ENCODE results near the gene PDE4D. TPM values are rescaled to one million over a fixed set of nuclear protein-coding genes. Genes with fewer than 3 reads are reported as not detected.

Gene PDE4D
- total RNA-seq, 1 experiment from 2014 or later: 2.1 TPM

- Histone ChIP-seq H3K56ac (ENCODE audit: insufficient read length, low read depth, low read length) (no peak overlapping the region), H3K9me3 (ENCODE audit: control insufficient read depth, low read depth, low read length) (no peaks in the 10 kb centered on the region), H2AK5ac (ENCODE audit: insufficient read length, low read length) (no peak overlapping the region), H3T11ph (ENCODE audit: low read length) (no peak overlapping the region), H3K4me1 (ENCODE audit: insufficient read depth, low read length) (peaks cover 3% of the 10 kb centered on the region; the same call in 1 of the 2 replicates), H3K79me2 (ENCODE audit: insufficient read depth, low read length) (no peaks in the 10 kb centered on the region), H4K20me1 (ENCODE audit: control insufficient read depth, insufficient read depth, insufficient read length) (no peaks in the 10 kb centered on the region), H3K27me3 (ENCODE audit: insufficient read depth, low read length) (no peaks in the 10 kb centered on the region), H3K79me1 (ENCODE audit: insufficient read depth, low read depth, low read length, poor library complexity, severe bottlenecking) (no peaks in the 10 kb centered on the region), H2BK12ac (ENCODE audit: insufficient read length, low read depth, low read length) (no peak overlapping the region), H2BK15ac (ENCODE audit: low read depth, low read length) (no peak overlapping the region), H4K5ac (ENCODE audit: insufficient read length, low read depth, low read length) (no peak overlapping the region), H3K9ac (ENCODE audit: extremely low read depth, insufficient read length, low read length) (no peak overlapping the region), H3K27ac (ENCODE audit: insufficient read length, low read depth, low read length) (no peak overlapping the region), H3K23me2 (ENCODE audit: insufficient read length, low read depth, low read length, poor library complexity, severe bottlenecking) (no peaks in the 10 kb centered on the region), H4K8ac (replicated peaks; ENCODE audit: insufficient read length, low read depth, low read length) (peak overlapping the region; percentile 59), H2BK5ac (ENCODE audit: insufficient read length, low read length) (no peak overlapping the region), H3K4me2 (ENCODE audit: insufficient read depth, insufficient read length, low read length) (no peak overlapping the region), H2BK120ac (ENCODE audit: low read depth, low read length, poor library complexity, severe bottlenecking) (no peak overlapping the region), H3K18ac (ENCODE audit: insufficient read length, low read depth, low read length) (peak overlapping the region; percentile 79), H3K14ac (ENCODE audit: insufficient read depth, low read length) (no peak overlapping the region), H2BK20ac (ENCODE audit: low read depth, low read length, poor library complexity, severe bottlenecking) (no peak overlapping the region), H3K23ac (ENCODE audit: insufficient read length, low read depth, low read length) (no peak overlapping the region), H2AFZ (ENCODE audit: low read length) (no peak overlapping the region), H3K4ac (ENCODE audit: low read depth, low read length) (no peak overlapping the region), H4K91ac (ENCODE audit: insufficient read length, low read depth, low read length) (no peak overlapping the region)
- Mint-ChIP-seq H3K4me1 (peaks cover 16 to 24% of the 10 kb centered on the region in 2 experiments), H3K27me3 (ENCODE audit: low read depth) (no peaks in the 10 kb centered on the region), H3K36me3 (ENCODE audit: insufficient read depth in 1 of 3, low read depth in 3 of 3) (no peaks in the 10 kb centered on the region; a peak in 1 of 7 replicates), H3K9me3 (no peaks in the 10 kb centered on the region), H3K4me3 (no peak overlapping the region), H3K27ac (peak overlapping the region in 1 of 3 experiments; percentile 65; a peak in 2 of 7 replicates)
- no peak for TF ChIP-seq CTCF (conservative IDR thresholded peaks at IDR 0.05)
- no CpG with 5 or more reads among the region's 7 CpGs for WGBS (ENCODE audit: extremely low coverage, insufficient read length, low lambda C conversion rate)
- DNase-seq: no peak
Observed at GRCh38 chr5:59487772-59488729, 405.5 kb downstream of the PDE4D start.
